H54 (cell line): Measurements from ENCODE around the gene POLR2L.

Source experiments
- DNase-seq: peaks from one replicate; pipeline ENCODE4 v3.0.0; 2011; ENCODE audit warnings: low spot score, mixed read lengths; ENCODE audit not compliant: insufficient read length
- FAIRE-seq: peaks from 3 replicates; lab custom pipeline; 2011; peaks lifted over from hg19 to GRCh38; lab: Jason Lieb, UNC
- POLR2A ChIP-seq: IDR thresholded peaks from 2 replicates; pipeline ENCODE4 v1.6.1; 2011; ENCODE audit warnings: low read depth, mild to moderate bottlenecking, low read length

POLR2L gene

DNA sequence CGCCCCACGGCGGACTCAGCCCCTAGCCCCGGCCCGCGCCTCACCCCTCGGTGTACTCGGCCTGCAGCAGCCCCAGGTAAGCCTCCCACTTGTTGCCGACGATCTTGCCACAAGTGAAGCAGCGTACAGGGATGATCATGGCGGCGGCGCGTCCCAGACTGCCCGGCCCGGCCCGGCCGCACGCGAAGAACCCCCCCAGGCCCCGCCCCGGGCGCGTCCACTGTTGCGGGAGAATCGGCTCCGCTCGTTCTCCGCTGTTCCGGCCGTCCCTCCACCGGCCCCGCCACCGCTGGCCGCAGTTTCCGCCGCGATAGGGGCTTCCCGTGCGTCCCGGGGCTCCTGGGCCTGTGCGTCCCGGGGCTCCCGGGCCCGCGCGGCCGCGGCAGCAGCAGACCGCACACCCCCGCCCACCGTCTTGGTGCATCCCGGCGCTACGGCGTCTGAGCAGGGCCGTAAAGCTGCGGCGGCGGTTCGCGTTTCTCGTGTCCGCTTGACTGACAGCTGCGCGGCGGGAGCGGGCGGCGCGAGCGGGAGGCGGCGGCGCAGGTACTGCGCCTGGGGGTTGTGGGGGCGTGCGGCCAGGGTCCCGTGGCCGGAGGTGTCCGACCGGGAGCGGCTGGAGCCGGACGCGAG is at the start of gene POLR2L, which contains the start of gene TSPAN4:
Gene POLR2L, minus strand, starts transcription at position 160 of the 633 bp plus-strand sequence. Its CDS starts 21 bp downstream, at position 139.
Gene TSPAN4, plus strand, starts transcription at position 483 of the 633 bp plus-strand sequence. CDS start 7,453 bp downstream, outside the sequence.
- peak; percentile 99 for TF ChIP-seq POLR2A
- no peak for FAIRE-seq
- no peak for DNase-seq

GRCh38 chr11:890794-891540 is 48.6 kb upstream of the POLR2L start:
- no peak for FAIRE-seq

DNA sequence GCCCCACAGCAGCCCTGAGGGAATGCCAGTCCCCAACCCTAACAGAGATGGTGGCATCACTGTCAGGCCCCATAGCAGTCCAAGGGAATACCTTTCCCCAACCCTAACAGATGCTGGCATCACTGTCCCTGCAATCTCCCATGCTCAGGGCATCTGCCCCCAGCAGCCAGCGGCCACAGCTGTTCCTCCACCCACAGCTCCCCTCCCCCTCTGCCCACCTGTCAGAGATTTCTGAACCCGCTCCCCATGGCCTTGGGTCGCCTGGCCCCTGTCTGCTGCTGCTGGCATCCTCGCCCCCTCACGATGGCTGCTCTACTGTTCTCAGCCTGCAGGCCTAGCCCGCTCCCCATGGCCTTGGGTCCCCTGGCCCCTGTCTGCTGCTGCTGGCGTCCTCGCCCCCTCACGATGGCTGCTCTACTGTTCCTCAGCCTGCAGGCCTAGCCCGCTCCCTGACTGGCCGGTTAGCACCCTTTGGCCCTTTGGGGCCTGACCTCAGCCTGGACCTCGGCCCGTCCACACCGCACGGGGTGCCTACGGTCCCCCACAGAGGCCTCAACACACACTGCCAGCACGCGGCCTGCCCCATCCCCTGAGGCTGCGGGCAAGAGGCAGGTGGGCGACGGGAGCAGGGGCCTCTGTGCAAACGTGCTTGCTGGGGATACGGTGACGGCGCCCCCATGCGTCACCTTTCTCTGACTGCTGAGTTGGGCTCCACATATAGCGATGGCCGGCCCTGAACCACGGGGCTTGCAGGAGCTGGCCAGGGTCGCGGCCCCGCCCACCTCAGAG is 47.6 kb upstream of the POLR2L start:
- TF ChIP-seq POLR2A, result no peak
- no peak for FAIRE-seq
- DNase-seq, result no peak

More at GRCh38 chr11:890794-891540, 48.6 kb upstream of the POLR2L start:
- no peak for TF ChIP-seq POLR2A
- DNase-seq, result no peak

DNA sequence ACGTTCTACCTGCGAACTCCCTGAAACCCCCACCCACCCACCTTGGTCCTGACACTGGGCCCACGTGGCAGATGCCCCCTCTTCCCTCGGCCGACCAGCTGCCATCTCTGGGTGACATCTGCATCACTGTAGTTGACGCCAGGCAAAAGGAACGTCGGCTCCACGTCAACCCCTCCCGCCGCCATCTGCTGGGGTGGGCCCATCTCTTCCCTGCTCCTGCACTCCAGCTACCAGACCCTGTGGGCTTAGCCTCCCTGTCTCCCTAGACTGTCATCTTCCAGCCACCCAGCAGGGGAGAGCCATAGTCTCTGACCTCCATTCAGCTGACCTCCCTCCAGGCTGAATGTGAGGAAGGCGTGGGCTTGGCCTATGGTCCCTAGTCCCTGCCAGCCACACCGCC is 46.9 kb upstream of the POLR2L start:
- DNase-seq (no peak), FAIRE-seq (no peak)
- TF ChIP-seq POLR2A, result no peak

- FAIRE-seq, result no peak
- DNase-seq, result no peak
- no peak for TF ChIP-seq POLR2A
These were observed 46.2 kb upstream of the POLR2L start for GRCh38 chr11:888310-889212.

GRCh38 chr11:887589-887988 is 45.3 kb upstream of the POLR2L start:
- TF ChIP-seq POLR2A, result no peak
- FAIRE-seq (no peak), DNase-seq (no peak)

- TF ChIP-seq POLR2A, result no peak
- DNase-seq, result no peak
- no peak for FAIRE-seq
These were observed 44.2 kb upstream of the POLR2L start for GRCh38 chr11:886568-886967.

DNA sequence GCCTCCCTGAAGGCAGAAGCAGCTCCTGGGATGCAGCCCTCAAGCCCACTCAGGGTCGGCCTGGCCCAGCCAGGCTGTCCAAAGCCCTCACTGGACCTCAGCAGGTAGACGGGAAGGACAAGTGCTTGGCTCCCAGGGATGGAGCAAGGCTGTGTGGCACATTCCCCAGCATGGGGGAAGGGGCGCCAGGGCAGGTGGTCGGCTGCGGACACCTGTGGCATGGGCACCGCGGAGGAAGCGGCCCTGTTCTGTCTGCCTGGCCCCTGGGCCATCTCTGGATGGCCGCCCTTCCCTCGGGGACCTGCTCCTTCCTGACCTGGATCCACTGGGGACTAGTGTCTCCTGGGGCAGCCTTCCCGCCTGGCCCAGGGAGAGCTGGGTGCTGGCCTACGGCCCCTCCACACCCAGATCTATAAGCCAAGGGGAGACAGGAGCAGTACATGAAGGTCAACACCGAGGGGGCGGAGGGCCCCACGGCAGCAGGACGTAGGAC is 42.3 kb upstream of the POLR2L start:
- TF ChIP-seq POLR2A, result no peak
- DNase-seq (no peak), FAIRE-seq (no peak)

DNA sequence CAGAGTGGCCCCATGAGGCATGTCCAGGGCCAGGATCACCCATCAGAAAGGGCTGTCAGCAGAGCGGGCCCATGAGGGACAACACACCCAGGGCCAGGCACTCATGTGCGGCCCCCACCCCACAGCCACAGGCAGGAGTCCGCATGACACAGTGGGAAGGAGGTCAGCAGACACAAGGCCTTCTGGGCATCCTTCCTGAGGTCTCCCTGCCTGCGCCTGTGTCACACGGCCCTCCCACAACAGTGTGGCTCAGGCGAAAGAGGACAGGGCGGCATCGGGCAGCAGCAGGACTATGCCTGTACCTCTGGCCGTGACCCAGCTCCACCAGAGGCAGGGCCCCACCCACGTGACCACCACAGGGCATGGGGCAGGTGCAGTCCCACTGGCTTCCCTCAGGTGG is 41.2 kb upstream of the POLR2L start:
- TF ChIP-seq POLR2A, result no peak
- FAIRE-seq (no peak), DNase-seq (no peak)

DNA sequence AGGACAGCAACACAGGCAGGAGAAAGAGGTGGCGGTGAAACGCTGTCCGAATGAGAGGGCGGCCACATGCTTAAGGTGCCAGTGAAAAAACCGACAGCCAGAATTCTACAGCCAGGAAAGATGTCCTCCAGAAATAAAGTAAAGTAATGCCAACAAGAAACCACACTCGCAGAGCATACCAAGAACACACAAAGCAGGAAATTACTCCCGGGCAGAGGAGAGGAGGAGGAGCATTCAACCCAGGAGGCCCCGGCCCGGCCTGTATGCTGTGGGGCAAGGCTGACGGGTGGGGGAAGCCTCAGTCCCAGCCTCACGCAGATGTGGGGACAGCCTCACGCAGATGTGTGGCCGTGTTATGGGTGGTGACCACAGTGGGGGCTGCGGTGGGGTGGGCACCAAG is 40.3 kb upstream of the POLR2L start:
- no peak for DNase-seq
- no peak for TF ChIP-seq POLR2A
- no peak for FAIRE-seq

- TF ChIP-seq POLR2A, result no peak
- FAIRE-seq, result no peak
- DNase-seq, result no peak
These were observed 38.1 kb upstream of the POLR2L start for GRCh38 chr11:880447-880846.

DNA sequence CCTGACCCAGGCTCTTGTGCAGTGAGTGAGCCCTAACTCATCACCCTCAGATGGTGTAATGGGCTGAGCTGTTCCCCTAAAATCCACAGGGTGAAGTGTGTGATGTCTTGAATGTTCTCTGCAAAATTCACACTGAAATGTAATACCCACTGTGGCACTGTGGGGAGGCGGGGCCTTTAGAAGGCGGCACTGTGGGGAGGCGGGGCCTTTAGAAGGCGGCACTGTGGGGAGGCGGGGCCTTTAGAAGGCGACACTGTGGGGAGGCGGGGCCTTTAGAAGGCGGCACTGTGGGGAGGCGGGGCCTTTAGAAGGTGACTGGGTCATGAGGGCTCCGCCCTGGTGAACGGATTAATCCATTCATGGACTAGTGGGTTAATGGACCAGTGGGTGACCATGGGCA is 35.2 kb upstream of the POLR2L start:
- no peak for TF ChIP-seq POLR2A
- no peak for FAIRE-seq
- DNase-seq, result no peak

DNA sequence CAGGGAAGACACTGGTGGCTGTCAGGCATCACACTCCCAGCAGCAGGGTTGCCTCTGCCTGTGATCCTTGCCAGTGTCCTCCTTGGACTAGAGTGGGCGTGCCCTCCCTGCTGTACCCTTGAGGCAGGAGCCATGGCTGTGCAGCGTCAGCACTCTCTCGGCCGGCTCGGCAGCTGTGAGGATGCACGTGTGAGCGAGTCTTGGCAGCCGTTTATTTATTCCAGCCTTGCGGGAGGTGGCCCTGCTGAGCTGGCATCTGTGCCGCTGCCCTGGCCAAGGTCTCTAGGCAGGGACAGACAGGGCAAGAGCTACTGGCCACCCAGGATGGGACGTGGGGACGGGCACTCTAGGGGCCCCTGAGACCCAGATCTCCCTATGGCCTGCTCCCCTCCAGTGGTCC is 34.2 kb upstream of the POLR2L start:
- no peak for TF ChIP-seq POLR2A
- DNase-seq (no peak), FAIRE-seq (no peak)
